Measurements from ENCODE around the gene MRLN.

The MRLN gene

GRCh38 chr10:59709395-59710125, 43.7 kb downstream of the MRLN start, which contains the start of gene SLC16A9:
Gene SLC16A9 (minus strand): TSS chr10:59709850. CDS start chr10:59684291, 25,559 bp downstream.
- DNase-seq (ENCODE audit: low spot score): no peak
- H3K4me3 ChIP-seq: peak within 1 kb of the TSS; percentile 83
- H3K27ac ChIP-seq: peak within 1 kb of the TSS; percentile 77 to 81
- TF ChIP-seq, protein P1, sequence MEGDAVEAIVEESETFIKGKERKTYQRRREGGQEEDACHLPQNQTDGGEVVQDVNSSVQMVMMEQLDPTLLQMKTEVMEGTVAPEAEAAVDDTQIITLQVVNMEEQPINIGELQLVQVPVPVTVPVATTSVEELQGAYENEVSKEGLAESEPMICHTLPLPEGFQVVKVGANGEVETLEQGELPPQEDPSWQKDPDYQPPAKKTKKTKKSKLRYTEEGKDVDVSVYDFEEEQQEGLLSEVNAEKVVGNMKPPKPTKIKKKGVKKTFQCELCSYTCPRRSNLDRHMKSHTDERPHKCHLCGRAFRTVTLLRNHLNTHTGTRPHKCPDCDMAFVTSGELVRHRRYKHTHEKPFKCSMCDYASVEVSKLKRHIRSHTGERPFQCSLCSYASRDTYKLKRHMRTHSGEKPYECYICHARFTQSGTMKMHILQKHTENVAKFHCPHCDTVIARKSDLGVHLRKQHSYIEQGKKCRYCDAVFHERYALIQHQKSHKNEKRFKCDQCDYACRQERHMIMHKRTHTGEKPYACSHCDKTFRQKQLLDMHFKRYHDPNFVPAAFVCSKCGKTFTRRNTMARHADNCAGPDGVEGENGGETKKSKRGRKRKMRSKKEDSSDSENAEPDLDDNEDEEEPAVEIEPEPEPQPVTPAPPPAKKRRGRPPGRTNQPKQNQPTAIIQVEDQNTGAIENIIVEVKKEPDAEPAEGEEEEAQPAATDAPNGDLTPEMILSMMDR (IDR thresholded peaks at IDR 0.05): peak; percentile 9

DNA sequence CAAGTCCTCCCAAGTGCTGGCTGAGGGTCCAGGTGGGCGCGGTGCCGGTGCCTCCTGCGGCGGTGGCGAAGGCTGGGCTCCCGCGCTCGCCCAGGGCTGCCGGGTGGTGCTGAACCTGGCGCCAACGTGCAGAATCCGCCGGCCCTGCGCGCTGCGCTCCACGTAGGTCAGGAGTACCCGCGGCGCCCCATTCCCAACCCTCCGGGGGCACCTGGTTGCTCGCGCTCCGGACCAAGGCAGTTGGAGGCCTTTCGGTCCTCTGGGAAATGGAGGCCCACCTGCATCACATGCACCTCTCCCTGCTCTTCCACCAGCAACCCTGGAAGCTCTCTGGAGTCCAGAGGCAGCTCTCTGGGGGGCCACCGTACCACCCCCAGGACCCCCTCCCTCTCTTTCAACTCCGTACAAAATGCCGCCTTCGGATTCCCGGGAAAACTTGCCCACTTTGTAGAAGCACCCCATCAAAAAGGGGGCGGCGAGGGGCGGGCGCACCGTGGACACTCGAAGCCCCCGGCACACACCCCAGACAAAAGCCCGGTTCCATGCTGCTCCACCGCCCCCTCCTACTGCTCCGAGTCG, 44.4 kb downstream of the MRLN start:
- peak overlapping the region; percentile 77 to 81 for H3K27ac ChIP-seq
- TF ChIP-seq, protein P1 (IDR thresholded peaks at IDR 0.05): no peak
- no peak for DNase-seq (ENCODE audit: low spot score)
- H3K4me3 ChIP-seq: peak overlapping the region; percentile 83

GRCh38 chr10:59706851-59707797, 46.1 kb downstream of the MRLN start:
- TF ChIP-seq, protein P1 (IDR thresholded peaks at IDR 0.05): no peak
- H3K4me3 ChIP-seq: no peak overlapping the region
- DNase-seq (ENCODE audit: low spot score): no peak
- no peak overlapping the region for H3K27ac ChIP-seq

GRCh38 chr10:59705931-59706330, 47.3 kb downstream of the MRLN start:
- H3K4me3 ChIP-seq: no peak overlapping the region
- TF ChIP-seq, protein P1 (IDR thresholded peaks at IDR 0.05): no peak

GRCh38 chr10:59704630-59705029, 48.6 kb downstream of the MRLN start:
- H3K4me3 ChIP-seq: no peak overlapping the region
- TF ChIP-seq, protein P1 (IDR thresholded peaks at IDR 0.05): no peak
- no peak for DNase-seq (ENCODE audit: low spot score)
- no peak overlapping the region for H3K27ac ChIP-seq

More at GRCh38 chr10:59705931-59706330, 47.3 kb downstream of the MRLN start:
- DNase-seq (ENCODE audit: low spot score): no peak
- no peak overlapping the region for H3K27ac ChIP-seq

DNA sequence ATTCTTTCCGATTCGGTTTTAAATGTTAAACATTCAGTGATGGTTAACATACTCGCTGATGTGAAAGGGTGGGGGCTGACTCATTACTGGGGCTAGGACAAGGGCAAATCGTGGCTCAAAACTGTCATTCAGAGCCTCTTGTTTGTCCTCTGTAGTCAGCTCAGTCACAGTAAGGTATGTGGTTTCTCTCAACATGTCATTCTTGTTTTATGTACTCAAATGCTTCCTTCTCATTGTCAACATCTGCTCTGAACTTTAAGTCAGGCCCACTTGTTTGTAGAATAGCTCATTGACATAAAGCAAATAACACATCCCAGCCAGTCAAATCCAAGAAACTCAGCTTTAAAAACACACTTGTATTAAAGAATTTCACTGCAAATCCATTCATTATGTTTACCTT, 50.9 kb downstream of the MRLN start:
- no peak overlapping the region for H3K27ac ChIP-seq
- TF ChIP-seq, protein P1 (IDR thresholded peaks at IDR 0.05): no peak
- no peak for DNase-seq (ENCODE audit: low spot score)
- no peak overlapping the region for H3K4me3 ChIP-seq

Data from coronary artery (tissue), 2 donors.